HL-60/S4 (cell line): ENCODE results near the gene DAB1.
"Not testable (repeated sequence)": the region's sequence is repeated elsewhere in the genome, so short reads cannot be mapped to it uniquely, and the experiment has no call there.

Source experiments
- in situ Hi-C: fragments of 300-500 bp; cut with MboI; formaldehyde crosslinking; loops from 2 replicates; pipeline ENCODE4 v1.14.3; 2022; ENCODE audit warnings: low sequenced_read_pairs

Gene DAB1

DNA sequence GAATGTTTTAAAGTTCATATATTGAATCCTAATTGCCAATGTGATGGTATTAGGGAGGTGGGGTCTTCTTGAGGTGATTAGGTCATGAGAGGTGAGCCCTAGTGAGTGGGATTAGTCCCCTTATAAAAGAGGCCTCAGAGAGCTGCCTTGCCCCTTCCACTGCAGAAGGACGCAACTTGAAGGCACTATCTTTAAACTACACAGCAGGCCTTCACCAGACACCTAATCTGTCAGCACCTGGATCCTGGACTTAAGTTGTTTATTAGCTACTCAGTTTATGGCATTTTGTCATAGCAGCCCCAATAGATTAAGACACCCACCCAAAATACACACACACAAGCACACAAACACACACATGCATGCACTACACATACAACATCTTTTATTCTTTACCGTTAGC lies 61.4 kb downstream of the DAB1 start:
- in situ Hi-C loops = no loop called here

DNA sequence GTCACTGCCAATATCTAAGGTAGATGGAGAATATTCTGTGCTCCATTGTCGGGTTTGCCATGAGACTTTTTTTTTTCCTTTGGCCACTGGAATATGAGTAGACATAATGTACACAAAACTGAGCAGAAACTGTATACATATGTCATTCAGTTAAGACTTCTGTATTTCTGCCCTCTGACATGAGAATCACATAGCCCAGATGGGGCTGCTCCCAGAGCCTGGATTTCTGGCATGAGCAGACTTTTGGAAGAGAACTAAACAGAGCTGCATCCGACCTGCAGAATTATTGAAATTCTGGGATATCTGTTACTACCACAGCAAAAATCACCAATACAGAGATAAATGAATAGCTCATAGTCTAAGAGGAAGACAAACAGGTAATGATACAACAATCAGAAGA lies 62.3 kb downstream of the DAB1 start:
- in situ Hi-C loops = no loop called here

DNA sequence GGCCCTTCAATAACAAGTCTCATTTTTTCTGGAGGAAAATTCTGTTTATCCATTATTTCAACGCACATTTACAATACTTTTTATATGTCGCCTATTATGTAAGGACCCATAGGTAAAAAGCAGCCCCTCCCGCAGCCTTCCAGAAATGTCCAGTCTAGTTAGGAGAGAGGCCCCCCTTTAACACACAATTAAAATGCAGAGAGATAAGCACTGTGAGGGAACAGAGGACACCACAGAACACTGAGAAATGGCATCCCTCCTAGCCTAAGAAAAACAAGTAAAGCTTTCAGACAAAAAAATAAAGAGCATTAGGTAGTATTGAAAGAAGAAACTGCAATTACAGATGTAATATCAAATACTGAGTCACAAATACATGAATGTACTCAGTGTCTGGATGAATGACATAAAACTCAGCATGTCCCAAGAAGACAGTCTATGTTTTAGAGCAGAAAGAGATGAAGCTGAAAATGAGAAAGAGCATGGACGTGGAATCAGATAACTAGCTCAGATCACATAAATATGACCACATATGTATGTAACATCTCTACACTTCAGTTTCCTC lies 62.9 kb downstream of the DAB1 start:
- in situ Hi-C loops = no loop called here

DNA sequence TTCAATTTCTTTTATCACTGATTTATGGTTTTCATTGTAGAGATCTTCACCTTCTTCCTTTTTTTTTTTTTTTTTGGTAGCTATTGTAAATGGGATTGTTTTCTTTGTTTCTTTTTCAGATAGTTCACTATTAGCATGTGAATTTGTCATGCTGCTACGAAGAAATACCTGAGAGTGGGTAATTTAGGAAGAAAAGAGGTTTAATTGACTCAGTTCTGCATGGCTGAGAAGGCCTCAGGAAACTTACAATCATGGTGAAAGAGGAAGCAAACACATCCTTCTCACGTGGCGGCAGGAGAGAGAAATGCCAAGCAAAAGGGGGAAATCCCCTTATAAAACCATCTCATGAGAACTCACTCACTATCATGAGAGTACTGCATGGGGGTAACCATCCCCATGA lies 66.4 kb downstream of the DAB1 start:
- in situ Hi-C loops = no loop called here

DNA sequence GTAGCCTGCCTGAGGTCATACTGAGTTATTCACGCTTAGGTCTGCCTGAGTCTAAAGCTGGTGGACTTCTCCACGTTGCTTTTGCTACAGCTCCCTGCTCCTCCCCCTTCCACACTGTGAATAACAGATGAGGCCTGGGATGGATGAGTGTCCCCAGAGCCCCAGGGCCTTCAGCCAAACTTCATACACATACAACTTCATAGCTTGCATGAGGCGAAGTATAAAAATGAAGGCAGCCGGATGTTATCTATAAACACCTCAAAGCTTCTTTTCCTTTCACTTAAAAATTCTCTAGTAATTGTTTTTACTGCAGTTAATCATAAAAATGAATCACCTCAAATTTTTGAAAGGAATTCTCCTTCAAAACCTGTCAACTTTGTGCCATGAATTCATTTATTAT lies 70.2 kb downstream of the DAB1 start:
- in situ Hi-C loops = no loop called here

DNA sequence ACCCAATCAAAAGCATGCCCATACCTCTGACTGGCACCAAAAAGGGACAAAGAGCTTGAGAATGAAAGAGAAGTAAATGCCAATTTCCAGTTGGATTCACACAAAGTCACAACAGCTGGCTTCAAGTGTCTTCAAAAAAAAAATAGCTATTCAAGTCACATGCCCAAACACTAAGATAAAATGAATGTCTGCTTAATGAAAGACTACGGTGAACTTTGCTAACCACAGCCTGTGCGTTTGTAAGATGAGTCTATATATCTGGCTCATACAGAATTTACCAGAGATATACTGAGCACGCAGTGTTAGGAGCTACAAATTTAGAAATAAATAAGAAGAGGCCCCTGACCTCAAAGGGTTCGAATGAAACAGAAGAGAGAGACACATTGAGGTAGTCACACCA lies 73.2 kb downstream of the DAB1 start:
- in situ Hi-C loops = no loop called here

DNA sequence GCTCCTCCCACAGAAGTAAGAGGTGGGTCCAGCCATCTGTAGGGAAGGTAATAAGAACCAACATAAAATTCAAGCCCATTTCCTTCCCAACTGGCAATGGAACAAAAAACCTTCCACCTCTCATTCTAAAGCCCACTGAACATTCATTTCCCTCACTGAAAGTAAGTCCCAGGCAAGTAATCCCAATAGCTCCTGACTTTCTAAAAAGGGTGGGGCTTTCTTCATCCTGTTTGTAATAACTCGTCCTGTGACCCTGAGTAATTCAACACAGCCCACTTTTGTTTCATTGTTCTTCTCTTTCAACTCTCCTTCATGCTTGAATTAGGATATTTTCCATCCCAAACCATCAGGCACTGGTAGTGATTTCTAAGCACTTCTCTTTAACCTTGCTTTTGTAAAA lies 74.9 kb downstream of the DAB1 start:
- in situ Hi-C loops = no loop called here

DNA sequence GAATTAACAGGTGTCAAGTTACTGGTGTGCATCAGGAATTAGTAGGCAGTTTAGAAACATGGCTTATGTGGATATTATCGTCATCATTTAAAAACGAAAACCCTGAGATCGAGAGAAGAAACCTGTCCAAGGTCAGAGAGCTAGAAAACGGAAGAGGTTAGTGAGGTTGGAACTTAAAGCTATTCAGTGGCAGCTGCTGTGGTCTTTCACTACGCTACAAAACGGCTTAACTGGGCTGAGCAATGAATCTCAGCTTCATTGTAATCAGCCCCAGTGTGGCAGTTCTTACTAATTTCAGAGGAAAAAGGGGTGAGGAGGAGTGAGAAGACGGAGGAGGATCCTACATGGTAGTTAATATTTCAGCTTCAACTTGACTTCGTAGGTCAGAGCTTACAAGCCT lies 77.9 kb downstream of the DAB1 start:
- in situ Hi-C loops = no loop called here

DNA sequence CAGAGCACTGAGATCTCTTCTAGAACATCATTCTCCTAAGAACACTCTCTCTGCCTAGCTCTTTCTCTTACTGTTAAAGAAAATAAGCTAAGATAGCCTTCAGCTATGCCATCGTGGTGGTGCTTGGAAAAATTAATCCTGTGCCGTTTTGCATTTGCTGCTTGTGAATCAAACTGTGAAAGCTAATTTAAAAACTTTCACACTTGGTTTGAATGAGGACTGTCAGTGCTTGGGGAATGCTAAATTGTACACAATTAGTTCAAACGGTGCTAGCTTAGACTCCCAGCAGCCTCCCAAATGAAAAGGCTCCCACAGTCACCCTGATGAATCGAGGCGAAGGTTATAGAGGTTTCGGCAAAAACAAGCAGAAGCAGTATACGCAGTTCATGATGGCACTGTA lies 79.6 kb downstream of the DAB1 start:
- in situ Hi-C loops = no loop called here

DNA sequence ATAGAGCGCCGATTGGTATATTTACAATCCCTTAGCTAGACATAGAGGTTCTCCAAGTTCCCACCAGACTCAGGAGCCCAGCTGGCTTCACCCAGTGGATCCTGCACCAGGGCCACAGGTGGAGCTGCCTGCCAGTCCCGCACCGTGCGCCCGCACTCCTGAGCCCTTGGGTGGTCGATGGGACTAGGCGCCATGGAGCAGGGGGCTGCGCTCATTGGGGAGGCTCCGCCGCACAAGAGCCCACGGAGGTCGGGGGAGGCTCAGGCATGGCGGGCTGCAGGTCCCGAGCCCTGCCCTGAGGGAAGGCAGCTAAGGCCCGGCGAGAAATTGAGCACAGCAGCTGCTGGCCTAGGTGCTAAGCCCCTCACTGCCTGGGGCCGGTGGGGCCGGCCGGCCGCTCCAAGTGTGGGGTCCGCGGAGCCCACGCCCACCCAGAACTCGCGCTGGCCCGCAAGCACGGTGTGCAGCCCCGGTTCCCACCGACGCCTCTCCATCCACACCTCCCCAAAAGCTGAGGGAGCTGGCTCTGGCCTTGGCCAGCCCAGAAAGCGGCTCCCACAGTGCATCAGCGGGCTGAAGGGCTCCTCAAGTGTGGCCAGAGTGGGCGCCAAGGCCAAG lies 80.5 kb downstream of the DAB1 start:
- in situ Hi-C loops = not testable (repeated sequence)

DNA sequence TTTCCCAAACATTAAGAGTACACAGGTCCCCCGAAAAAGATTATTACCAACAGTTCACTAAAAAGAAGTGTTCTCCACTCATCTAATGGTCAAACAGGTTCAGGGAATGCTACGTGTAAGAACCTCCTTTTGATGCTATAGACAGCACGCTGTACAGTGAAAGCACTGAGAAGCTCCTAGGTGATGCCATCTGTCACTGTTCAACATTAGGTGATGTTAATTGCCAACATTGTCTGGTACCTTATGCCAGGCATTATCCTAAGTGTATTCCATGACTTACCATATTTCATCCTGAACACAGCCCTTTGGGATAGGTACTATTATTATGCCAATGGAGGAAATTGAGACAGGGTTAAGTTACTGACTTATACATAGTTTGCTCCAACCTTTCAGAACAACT lies 82.1 kb downstream of the DAB1 start:
- in situ Hi-C loops = no loop called here

DNA sequence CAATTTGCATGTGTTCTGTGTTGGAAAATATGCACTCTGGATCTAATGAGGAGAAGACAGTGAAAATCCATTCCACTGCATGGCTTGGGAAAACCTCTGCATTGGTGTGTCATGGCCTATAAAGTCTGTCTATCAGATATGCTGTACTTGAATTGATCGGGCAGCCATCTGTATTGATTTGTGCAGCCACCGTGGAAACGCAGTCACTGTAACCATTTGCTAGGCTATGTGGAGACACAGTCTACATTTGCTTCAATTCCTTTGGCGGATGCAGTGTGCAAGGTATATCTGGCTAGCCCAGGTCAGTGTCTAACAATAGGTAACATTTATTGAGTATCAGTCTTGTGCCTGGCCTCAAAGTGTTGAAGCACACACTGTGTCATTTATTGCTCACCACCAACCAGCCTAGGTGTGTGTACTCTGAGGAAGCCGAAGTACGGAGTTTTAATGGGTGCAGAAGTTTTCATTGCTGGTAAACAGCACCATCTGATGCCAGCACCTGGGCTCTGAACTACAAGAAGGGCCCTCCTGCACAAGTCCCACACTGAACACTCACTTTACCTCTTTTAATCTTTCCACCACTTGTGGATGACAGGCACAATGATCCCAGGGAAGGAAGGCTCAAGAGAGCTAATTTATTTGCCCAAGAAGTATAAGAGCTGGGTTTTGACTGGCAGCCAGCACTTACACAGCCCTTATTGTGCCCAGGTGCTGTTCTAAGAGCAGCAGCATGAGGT lies 83.4 kb downstream of the DAB1 start:
- in situ Hi-C loops = no loop called here

DNA sequence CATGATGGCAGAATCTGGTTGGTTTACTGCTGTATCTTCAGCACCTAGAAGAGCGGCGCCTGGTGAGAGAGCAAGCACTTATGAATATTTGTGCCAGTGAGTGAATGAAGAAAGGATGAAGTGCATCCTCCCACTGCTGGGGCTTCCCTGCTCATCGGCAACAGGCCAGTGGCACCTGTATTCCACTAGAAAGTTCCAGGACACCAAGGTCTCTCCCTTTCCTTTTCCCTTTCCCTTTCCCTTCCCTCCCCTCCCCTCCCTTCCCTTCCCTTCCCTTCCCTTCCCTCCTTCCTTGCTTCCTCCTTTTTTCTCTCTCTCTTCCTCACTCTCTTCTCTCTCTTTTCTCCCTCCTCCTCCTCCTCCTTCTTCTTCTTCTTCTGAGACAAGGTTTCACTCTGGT lies 86.2 kb downstream of the DAB1 start:
- in situ Hi-C loops = no loop called here

DNA sequence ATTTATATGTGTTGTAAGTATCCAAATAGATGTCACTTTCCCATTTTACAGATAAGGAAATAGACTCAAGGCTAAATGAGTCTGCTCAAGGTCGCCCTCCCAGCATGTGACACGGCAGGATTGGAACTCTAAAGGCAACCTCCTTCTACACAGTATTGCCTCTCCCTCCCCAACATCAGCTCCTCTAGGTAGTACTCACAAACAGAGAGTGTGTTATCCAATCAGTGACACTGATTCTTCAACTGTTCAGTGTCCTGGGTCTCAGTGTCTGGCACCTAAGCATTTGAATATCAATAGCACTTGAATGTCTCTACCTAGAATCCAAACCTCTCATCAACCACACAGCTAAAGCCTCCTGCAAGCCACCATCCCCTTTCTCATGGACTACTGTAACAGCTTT lies 87.1 kb downstream of the DAB1 start:
- in situ Hi-C loops = no loop called here

DNA sequence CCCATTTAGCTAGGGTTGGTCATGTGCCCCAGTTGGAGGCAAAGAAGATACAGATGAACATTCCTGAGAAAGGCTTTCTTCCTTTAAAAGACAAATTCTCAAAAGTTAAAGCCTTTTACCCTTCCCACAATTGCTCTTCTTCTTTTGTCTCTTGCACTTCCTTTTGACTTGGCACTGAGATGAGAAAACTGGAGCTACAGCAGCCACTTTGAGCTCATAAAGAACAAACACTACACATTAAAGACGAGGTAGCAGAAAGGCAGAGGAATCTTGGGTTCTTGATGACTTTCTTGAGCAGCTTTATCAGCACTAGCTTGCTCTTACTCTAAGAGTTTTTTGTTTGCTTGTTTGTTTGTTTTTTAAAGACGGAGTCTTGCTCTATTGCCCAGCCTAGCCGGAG lies 92.2 kb downstream of the DAB1 start:
- in situ Hi-C loops = no loop called here

DNA sequence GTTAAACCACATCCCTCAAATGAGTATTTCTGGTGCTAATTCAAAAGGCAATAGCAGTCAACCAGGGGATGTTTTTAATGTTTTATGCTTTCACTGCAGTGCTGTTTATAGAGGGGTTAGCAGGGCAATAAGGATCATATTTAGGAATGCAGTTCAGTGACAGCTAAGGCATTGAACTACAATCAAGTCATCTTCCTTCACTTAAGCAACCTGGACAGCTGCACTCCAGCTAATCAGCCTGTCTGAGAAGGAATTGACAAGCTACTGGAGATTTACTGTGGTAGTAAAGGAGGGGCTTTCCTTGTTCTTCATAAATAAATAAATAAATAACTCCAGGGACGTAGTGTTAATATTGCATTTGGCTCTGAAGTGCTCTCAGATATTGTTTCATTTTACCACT lies 93.9 kb downstream of the DAB1 start:
- in situ Hi-C loops = no loop called here

DNA sequence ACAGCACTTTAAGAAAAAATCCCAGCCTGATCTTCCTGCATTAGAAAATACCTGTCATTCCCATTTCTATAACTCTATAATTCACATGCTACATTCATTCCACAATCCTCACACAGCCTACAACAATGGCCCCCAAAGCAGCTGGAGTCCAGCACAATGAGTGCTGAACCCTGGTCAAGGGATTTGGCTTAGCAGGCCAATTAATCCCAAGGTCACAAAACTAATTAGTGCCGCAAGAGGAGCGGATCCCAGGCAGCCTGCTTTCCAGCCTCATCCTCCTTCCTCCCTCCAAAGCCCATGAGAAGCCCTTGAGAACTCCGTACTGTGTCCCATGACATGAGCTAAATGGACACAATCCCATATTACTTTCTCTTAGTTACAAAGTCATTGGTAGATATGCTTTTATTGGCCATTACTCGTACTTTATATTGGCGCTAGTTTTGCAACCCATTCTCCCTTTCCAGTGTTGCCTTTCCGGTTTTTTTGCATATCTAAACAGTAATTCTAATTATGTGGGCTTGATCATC lies 94.8 kb downstream of the DAB1 start:
- in situ Hi-C loops = no loop called here

DNA sequence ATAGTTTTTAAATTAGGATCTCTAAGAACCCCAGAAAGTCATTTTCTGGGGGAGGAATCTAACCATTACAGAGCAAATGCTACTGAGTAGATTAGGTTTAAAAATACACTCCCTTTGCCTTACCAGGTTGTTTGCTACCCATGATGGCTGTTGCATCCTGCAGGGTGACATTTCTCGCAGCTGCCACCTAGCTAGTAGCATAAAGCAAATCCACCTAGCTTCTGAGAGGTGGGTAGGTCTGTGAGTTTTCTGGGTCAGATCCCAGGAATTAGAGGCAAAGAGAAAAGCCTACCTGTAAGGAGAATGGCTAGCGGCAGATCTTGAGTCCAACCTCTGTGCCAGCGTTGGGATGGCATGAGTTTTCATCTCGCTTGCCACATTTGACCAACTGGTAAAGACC lies 95.9 kb downstream of the DAB1 start:
- in situ Hi-C loops = no loop called here

DNA sequence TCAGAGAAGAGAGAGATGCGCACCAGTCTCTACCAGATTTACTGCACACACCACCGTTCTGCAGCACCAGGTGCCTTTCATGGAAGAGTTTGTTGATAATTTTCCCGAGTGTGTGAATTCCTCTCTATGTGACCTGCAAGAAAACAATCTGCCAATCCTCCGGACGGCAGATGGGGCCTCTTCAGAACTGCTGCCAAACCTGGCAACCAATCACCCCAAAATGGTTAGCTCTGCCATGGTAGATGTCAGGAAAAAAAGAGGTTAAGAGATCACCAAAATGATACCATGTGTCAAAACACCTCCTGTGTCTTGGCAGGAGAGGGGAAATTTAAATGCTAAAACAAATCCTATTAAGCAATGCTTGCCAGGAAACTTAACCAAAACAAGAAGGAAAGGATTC lies 96.5 kb downstream of the DAB1 start:
- in situ Hi-C loops = no loop called here

DNA sequence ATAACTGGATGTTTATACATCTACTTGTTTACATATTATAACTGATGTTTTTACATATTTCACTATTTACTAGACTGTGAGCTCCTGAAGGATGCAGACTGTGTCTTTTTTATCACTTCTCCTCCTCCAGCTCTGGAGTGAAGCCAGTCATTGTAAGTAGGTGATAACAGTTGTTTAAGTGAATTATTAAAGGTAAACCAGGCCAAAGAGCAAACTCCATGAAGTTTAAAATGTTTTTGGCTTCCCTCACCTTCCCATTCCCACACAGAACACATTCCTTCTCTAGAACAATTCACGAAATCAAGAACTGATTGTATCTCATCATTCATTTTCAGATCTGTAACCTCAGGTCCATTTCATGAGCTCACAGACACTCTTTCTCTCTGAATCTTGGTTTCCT lies 98.3 kb downstream of the DAB1 start:
- in situ Hi-C loops = no loop called here

DNA sequence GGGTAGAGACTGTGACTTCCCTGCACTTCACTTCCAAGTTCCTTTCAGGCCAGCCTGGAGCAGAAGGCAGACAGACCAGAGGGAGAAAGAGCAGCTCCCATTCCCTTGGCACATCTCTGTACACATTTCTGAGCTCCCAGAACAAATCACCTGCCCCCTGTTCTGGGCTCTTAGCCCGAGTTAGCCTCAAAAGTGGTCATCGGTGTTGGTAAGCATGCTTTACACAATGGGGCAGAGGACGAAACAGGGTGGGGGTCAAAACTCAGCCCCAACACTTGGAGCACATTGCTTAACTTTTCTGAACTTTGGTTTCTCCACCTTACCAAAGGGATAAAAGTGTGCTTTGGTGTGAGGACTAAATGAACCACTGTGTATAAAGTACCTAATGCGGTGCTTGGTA lies 98.7 kb downstream of the DAB1 start:
- in situ Hi-C loops = no loop called here

DNA sequence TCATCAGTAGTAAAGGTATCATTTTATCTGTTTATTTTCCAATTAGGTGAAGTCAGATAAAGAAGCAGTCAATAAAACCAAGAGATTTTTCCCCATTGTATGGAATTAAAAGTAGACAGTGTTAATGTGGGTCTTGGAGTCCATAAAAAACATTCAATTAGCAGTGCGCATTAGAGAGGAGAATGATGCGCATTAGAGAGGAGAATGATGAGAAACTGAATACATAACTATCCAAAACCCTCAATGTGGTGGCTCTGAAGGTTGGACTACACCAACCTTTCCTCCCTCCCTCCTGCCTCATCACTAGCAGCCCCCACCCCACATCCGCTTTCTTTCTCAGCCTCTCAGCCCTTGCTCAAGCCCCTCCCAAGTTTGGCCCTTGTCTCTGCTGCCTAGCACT lies 99.5 kb downstream of the DAB1 start:
- in situ Hi-C loops = no loop called here
